ENCODE measurements around the gene CACHD1.

CACHD1 gene

DNA sequence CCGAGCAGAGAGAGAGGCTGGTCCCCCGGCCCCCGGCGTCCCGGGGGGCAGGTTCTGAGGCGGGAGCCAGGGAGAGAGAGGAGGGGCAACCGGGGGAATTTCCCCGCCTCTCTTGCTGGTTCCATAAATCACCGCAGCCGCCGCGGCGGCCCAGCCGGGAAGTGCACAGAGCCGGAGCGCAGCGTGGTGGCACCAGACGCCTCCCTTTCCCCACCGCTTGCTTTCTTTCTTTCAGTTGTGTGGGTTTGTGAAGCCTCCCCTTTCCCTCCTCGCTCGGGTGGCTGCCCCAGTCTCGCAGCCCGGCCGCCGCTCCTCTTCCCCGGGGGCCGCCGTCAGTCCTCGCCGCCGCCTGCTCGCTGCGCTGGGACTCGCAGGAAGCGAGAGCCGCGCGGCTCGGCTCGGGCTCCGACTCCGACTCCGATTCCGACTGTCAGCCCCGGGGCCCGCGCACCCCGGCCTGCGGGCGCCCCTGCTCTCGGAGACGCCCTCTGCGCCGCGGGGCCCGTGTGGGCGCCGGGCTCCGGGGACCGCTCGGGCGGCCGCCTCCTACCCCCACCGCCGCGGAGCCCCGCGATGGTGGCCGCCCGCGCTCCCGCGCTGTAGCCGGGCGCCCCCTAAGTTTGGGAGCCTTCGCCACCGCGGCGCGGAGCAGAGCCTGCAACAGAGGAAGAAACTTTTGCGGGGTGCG is at the start of gene CACHD1:
TSS of gene CACHD1 (plus strand) at position 153 of the 688 bp plus-strand sequence. CDS start 616 bp downstream, outside the sequence.
- TF ChIP-seq, protein P1, sequence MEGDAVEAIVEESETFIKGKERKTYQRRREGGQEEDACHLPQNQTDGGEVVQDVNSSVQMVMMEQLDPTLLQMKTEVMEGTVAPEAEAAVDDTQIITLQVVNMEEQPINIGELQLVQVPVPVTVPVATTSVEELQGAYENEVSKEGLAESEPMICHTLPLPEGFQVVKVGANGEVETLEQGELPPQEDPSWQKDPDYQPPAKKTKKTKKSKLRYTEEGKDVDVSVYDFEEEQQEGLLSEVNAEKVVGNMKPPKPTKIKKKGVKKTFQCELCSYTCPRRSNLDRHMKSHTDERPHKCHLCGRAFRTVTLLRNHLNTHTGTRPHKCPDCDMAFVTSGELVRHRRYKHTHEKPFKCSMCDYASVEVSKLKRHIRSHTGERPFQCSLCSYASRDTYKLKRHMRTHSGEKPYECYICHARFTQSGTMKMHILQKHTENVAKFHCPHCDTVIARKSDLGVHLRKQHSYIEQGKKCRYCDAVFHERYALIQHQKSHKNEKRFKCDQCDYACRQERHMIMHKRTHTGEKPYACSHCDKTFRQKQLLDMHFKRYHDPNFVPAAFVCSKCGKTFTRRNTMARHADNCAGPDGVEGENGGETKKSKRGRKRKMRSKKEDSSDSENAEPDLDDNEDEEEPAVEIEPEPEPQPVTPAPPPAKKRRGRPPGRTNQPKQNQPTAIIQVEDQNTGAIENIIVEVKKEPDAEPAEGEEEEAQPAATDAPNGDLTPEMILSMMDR (IDR thresholded peaks at IDR 0.05; ENCODE audit: insufficient read depth, low read length, missing control alignments): peak; percentile 55
- CTCF ChIA-PET: no interaction called here
- peak within 1 kb of the TSS; percentile 67 for H3K4me3 ChIP-seq (ENCODE audit: low read depth, low read length)
- DNase-seq (ENCODE audit: low read depth, low spot score): no peak
- POLR2A ChIA-PET: no interaction called here

DNA sequence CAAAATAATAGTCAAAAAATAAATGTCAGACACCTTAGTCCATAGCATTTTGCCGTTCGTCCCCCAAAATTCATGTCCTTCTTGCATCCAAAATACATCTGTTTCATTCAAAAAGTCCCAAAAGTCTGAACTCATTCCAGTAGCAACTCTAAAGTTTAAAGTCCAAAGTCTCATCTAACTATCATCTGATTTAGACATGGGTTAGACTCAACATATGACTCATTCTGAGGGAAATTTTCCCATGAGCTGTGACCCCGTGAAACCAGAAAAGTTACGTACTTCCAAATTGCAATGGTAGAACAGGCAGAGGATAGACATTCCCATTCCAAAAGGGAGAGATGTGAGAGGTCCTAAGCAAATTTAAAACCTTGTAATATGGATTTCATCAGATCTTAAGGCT is 48.6 kb upstream of the CACHD1 start:
- TF ChIP-seq, protein P1 (IDR thresholded peaks at IDR 0.05; ENCODE audit: insufficient read depth, low read length, missing control alignments): no peak
- POLR2A ChIA-PET: no interaction called here
- CTCF ChIA-PET: no interaction called here
- no peak overlapping the region for H3K4me3 ChIP-seq (ENCODE audit: low read depth, low read length)
- no peak for DNase-seq (ENCODE audit: low read depth, low spot score)

DNA sequence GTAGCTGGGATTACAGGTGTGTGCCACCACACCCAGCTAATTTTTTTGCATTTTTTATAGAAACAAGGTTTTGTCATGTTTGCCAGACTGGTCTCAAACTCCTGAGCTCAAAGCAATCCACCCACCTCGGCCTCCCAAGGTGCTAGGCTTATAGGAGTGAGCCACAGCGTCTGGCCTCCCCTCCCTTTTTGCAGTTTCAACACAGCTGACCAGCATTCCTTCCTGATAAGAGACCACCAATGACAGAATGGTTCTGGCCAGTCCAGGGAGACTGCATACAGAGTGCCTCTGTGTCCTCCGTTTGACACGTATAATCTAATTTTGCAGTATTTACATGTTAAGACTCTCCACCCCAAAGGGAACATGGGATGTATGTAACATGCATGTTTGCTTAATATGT is 46.4 kb upstream of the CACHD1 start:
- TF ChIP-seq, protein P1 (IDR thresholded peaks at IDR 0.05; ENCODE audit: insufficient read depth, low read length, missing control alignments): no peak
- no peak overlapping the region for H3K4me3 ChIP-seq (ENCODE audit: low read depth, low read length)
- POLR2A ChIA-PET: no interaction called here
- CTCF ChIA-PET: no interaction called here
- DNase-seq (ENCODE audit: low read depth, low spot score): no peak

DNA sequence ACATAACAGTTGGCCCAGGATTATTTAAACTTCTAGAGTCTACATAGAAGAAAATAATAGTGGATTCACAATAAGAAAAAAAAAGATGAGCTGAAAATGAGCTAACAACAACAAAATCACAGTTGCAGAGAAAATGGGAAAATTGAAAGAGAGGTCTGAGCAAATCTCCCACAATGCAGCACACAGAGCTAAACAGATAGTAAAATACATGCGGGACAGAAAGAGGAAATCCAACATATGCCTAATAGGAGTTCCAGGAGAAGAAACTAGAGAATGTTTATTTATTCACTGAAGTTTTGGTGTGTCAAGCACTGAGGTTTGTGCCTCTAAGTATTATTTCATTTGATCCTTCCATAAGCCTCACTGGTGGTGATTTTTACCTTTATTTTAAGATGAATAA is 45.5 kb upstream of the CACHD1 start:
- no peak overlapping the region for H3K4me3 ChIP-seq (ENCODE audit: low read depth, low read length)
- ChIA-PET CTCF (no interaction called here), POLR2A (no interaction called here)
- no peak for DNase-seq (ENCODE audit: low read depth, low spot score)
- TF ChIP-seq, protein P1 (IDR thresholded peaks at IDR 0.05; ENCODE audit: insufficient read depth, low read length, missing control alignments): no peak

DNA sequence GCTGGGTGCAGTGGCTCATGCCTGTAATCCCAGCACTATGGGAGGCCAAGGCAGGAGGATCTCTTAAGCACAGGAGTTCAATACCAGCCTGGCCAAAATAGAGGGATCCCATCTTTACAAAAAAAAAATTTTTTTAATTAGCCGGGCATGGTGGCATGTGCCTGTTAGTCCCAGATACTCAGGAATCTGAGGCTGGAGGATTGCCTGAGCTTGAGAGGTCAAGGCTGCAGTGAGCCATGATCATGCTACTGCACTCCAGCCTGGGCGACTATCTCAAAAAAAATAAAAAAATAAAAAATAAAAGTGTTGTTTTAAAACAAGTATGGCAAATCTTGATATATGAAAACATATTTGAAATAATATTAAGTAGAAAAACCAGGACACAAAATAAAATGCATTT is 44.4 kb upstream of the CACHD1 start:
- CTCF ChIA-PET: no interaction called here
- POLR2A ChIA-PET: no interaction called here
- no peak for DNase-seq (ENCODE audit: low read depth, low spot score)
- TF ChIP-seq, protein P1 (IDR thresholded peaks at IDR 0.05; ENCODE audit: insufficient read depth, low read length, missing control alignments): no peak
- no peak overlapping the region for H3K4me3 ChIP-seq (ENCODE audit: low read depth, low read length)

DNA sequence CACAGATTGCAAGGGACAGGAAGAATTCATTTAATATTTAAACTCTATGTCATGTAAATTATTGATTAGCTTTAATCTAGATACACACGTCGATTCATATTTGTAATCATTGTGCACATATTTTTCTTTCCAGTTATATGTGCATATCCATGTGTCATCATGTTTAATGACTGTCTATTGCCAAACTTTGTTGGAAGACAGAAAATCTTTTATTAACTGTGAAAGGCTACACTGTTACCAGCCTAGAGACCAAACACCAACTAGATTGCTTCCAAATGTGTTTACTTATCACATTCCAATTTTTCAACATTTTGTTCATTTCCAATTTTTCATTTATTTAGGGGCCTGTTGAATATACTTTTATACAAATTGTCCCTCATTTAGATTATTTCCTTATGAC is 43.2 kb upstream of the CACHD1 start:
- ChIA-PET POLR2A (no interaction called here), CTCF (no interaction called here)

More for the DNA sequence above, 43.2 kb upstream of the CACHD1 start:
- no peak for DNase-seq (ENCODE audit: low read depth, low spot score)
- TF ChIP-seq, protein P1 (IDR thresholded peaks at IDR 0.05; ENCODE audit: insufficient read depth, low read length, missing control alignments): no peak
- H3K4me3 ChIP-seq (ENCODE audit: low read depth, low read length): no peak overlapping the region

Measured in AG04449 (cell line).